HL-60/S4 treated with retinoic acid at 250 ng/mL for 4 days and 3 days (cell line): ENCODE measurements around the gene MSH5.

Experiments used
- in situ Hi-C: fragments of 300-500 bp; cut with MboI; formaldehyde crosslinking; loops from 2 replicates; pipeline ENCODE4 v1.7.0; 2022; ENCODE audit warnings: low sequenced_read_pairs

The MSH5 gene

GRCh38 chr6:31728767-31729514 is 10.9 kb upstream of the MSH5 start, which contains the start of gene DDAH2:
TSS of gene DDAH2 (minus strand) at chr6:31729299. CDS start at chr6:31729161, 138 bp downstream.
- in situ Hi-C loops: no loop called here

- in situ Hi-C loops: no loop called here
These were observed 10.3 kb upstream of the MSH5 start for GRCh38 chr6:31729515-31729978.

GRCh38 chr6:31729979-31730630 is 9.7 kb upstream of the MSH5 start:
- in situ Hi-C loops: no loop called here

- in situ Hi-C loops: no loop called here
These were observed 9.1 kb upstream of the MSH5 start for GRCh38 chr6:31730631-31731086.

DNA sequence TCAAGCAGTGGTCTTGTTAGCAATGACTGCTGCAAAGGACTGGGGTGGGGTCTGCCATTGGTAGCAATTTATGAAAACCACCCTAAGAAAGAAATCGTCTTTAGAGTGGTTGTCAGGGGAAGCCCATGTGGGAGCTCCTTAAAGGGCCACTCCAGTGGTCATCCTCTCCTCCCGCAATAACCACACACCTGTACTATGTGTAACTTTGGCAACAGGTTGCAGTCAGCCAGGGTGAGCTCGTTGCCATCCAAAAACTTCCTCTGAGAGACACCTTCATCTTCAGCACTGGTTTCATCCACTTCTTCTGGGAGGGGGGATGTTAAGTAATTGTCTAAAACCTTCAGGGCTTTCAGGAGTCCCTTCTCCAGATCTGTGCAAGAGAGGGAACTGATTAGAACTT is 7.8 kb upstream of the MSH5 start:
- in situ Hi-C loops: no loop called here

- in situ Hi-C loops: no loop called here
These were observed 6.1 kb upstream of the MSH5 start for GRCh38 chr6:31733734-31734133.

GRCh38 chr6:31734247-31734820 is 5.5 kb upstream of the MSH5 start:
- in situ Hi-C loops: no loop called here

DNA sequence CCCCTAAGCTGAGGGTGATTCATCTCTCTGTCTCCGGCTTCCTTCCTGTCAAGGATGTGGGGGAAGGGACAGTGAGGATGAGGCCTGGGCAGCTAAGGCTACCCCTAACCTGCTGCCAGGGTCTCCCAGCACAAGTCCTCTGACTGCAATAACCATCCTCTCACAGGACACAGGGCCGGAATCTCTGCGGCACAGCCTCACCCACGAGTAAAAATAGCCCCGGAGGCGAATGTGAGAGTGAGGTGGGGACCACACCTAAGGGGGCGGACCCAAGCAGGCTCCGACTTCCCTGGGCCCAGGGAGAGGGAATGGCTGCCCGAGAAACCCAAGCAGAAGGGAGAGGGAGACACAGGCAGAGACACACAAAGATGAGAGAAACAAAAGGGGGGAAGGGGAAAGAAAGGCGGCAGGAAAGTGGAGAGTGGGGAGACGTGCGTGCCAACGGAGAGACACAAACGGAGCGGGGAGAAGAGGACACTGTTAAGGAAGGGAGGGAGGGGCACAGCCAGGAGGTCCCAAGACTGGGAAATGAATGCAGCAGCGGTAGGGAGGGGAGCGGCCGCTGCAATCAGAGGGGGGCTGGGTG is 4.9 kb upstream of the MSH5 start:
- in situ Hi-C loops: no loop called here

DNA sequence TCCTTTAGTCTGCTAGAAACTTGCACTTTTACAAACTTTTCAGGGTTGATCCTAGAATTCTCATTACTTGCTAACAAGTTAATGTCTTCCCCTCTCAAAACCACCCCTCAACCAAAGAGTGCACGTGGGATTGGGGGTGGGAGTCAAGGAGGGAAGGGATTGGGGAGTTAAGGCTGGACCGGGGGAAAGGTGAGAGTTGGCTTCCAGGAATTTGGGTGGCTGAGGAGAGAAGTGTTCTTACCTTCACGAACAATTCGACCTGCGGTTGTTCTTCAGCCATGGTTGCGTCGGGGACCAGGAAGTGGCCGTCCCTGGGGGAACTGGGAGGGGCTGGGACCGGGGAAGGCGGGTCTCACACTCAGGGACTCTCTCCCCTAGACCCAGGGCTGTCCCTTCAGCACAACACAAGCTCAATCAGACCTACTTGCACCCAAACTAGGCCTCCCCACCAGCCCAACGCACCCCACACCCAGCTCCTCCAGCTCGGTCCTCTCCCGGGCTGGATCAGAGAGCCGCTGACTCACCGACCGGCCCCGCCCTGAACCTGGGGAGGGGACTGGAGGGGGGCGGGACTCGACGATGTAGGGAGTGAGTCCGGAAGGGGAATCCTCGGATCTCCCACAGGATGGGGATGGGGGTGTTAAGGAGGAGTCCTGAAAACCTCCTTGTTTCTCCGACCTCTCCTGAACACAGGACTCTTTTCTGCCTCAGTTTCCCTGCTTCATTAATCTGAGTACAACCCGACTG is 3.6 kb upstream of the MSH5 start, which contains the start of gene CLIC1:
Gene CLIC1, minus strand, starts transcription at position 510 of the 747 bp plus-strand sequence. Its CDS starts 230 bp downstream, at position 280.
- in situ Hi-C loops: no loop called here

- in situ Hi-C loops: no loop called here
These were observed 3.0 kb upstream of the MSH5 start for GRCh38 chr6:31736768-31737314.

DNA sequence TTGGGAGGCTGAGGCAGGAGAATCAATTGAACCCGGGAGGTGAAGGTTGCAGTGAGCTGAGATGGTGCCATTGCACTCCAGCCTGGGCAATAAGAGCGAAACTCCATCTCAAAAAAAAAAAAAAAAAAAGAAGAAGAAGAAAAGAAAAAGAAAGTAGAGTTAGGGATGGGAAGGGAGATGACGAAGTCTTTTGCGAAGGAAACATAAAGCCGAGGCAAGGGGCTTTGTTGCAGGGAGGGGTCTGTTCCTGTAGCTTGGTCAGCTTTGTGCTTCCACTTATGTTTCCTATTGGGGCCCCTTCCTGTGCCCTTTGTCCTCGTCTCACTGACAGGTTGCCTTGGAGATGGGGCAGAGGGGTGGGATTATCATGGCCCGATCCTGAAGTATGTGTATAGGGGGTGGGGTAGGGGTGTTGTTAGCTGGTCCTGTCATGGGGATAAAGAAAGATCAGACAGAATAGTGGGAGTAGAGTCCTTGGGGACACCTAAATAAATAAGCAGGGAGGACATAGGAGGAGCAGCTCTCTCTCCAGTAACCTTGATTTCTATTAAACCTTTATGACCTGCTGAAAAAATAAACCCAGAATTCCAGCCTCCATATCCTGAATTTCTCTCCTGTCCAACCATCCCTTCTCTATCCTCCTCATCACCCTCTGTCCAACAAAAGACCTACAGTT is 2.4 kb upstream of the MSH5 start:
- in situ Hi-C loops: no loop called here

GRCh38 chr6:31737991-31738979 is 1.5 kb upstream of the MSH5 start:
- in situ Hi-C loops: no loop called here

- in situ Hi-C loops: no loop called here
These were observed 805 bp downstream of the MSH5 start for GRCh38 chr6:31740397-31741223.

DNA sequence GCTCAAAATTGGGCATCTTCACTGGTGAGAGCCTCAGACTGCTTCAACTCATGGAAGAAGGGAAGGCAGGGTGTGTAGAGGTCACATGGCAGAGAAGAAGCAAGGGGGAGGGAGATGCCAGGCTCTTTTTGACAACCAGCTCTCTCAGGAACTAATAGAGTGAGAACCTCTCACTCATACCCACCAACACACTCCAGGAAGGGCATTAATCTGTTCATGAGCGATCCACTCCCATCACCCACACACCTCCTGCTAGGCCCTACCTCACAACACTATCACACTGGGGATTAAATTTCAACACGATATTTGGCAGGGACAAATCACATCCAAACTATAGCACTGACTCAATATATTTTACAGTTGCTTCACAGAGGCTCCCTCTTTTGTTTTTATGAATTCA is 2.0 kb downstream of the MSH5 start:
- in situ Hi-C loops: no loop called here

DNA sequence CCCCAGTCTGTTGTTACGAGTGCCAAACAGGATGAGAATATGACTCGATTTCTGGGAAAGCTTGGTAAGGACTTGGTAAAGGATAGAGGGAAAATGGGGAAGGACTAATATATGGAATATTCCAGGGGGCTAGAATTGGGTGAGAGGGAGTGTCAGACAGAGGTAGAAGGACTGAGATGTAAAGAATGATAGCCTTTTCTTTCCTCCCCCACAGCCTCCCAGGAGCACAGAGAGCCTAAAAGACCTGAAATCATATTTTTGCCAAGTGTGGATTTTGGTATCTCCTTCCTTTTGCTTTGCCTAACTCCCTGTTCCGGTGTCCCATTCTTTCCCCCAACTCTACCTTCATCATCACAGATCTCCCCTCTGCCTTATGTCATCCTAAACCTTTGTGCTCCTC is 3.1 kb downstream of the MSH5 start:
- in situ Hi-C loops: no loop called here

DNA sequence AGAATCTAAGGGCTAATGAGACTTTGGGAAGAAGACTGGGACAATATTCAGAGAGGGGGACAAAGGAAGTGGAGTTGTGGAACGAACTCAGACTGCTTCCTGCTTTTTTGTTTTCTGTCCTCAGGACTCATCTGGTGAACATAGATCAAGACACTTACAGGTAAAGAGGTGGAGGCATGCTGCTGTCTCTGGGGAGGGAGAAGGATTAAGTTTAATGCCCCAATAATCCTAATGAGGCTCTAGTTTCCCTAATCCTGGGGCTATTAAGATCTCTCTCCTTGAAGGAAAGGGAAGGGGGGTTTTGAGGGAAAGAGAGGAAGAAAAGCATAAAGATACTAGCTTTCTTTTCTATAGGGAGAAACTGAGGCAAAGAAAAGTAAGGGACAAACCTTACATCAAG is 4.6 kb downstream of the MSH5 start:
- in situ Hi-C loops: no loop called here

DNA sequence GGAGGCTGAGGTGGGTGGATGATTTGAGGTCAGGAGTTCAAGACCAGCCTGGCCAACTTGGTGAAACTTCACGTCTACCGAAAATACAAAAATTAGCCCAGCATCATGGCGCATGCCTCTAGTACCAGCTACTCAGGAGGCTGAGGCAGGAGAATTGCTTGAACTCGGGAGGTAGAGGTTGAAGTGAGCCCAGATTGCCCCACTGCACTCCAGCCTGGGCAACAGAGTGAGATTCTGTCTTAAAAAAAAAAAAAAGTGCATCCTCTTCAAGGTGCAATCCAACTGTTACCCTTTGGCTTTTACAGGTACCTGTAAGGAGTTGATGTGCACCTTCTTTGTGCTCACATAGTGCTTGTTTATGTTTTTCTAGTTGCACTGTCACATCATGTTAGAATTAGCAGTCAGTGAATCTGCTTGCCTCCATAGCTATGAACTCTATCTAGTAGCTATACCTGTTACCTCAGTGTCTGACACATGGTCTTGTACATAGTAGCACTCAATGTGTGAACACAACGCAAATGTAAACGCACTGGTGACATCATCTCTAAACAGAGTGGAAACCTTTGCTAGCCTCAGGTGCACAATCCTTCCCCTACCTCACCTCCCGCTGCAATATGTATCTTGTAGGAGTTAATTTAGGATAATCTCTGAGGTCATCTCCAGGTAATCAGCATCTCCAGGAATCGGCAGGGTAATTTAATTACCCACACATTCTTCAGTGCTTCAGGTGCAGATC is 9.7 kb downstream of the MSH5 start:
- in situ Hi-C loops: no loop called here
